Osteoblast (primary cell): ENCODE measurements around the gene TMBIM6. TPM values are rescaled to one million over a fixed set of nuclear protein-coding genes. Genes with fewer than 3 reads are reported as not detected.
A peak's percentile ranks its signal among the peaks of the same experiment; 100 is the strongest.

Experiments used
- DNase-seq: peaks from one replicate; pipeline ENCODE4 v3.0.0; 2011; ENCODE audit warnings: low spot score, mixed read lengths; ENCODE audit not compliant: insufficient read length; ENCODE audit errors: missing footprints
- H2AFZ ChIP-seq: 2 replicates; pipeline ENCODE4 v1.6.0; 2011; ENCODE audit warnings: mild to moderate bottlenecking, low read length
- H3K27ac ChIP-seq: 2 replicates; pipeline ENCODE4 v1.5.1; 2011; ENCODE audit warnings: mild to moderate bottlenecking, low read depth, low read length, moderate library complexity
- H3K27me3 ChIP-seq: 2 replicates; pipeline ENCODE4 v1.6.0; 2012; ENCODE audit warnings: mild to moderate bottlenecking, control low read depth, inconsistent platforms, low read length, moderate library complexity; ENCODE audit not compliant: insufficient read depth
- H3K36me3 ChIP-seq: 2 replicates; pipeline ENCODE4 v1.5.1; 2011; ENCODE audit warnings: mild to moderate bottlenecking, low read length, control low read depth, moderate library complexity; ENCODE audit not compliant: insufficient read depth
- H3K4me1 ChIP-seq: 2 replicates; pipeline ENCODE4 v1.5.1; 2011; ENCODE audit warnings: mild to moderate bottlenecking, low read length, control low read depth, moderate library complexity; ENCODE audit not compliant: insufficient read depth
- H3K4me2 ChIP-seq: 2 replicates; pipeline ENCODE4 v1.6.0; 2011; ENCODE audit warnings: mild to moderate bottlenecking, low read length; ENCODE audit not compliant: insufficient read depth
- H3K4me3 ChIP-seq: fragments of 200-600 bp; sonication (generic); 3 replicates; pipeline ENCODE4 v1.5.1; 2012; ENCODE audit warnings: mild to moderate bottlenecking, low read length, inconsistent platforms; ENCODE audit not compliant: insufficient read depth
- H3K79me2 ChIP-seq: 2 replicates; pipeline ENCODE4 v1.6.0; 2012; ENCODE audit warnings: mild to moderate bottlenecking, low read length, control low read depth, inconsistent platforms; ENCODE audit not compliant: insufficient read depth
- H3K9me3 ChIP-seq: 2 replicates; pipeline ENCODE4 v1.5.1; 2011; ENCODE audit warnings: low read depth, low read length, control low read depth
- H4K20me1 ChIP-seq: 2 replicates; pipeline ENCODE4 v1.6.0; 2012; ENCODE audit warnings: mild to moderate bottlenecking, low read length, control low read depth; ENCODE audit not compliant: insufficient read depth
- total RNA-seq: library from RNA; depleted of rRNA; stranded (reverse); fragments of >200 nt; gene quantifications from 2 replicates; pipeline ENCODE4 v1.2.3, GENCODE V29; 2012
- TF ChIP-seq, protein P1 (sequence below): IDR thresholded peaks from 2 replicates; pipeline ENCODE4 v1.5.1; 2011; ENCODE audit warnings: mild to moderate bottlenecking, low read depth, low read length, moderate library complexity; ENCODE audit errors: extremely low read depth

TMBIM6 gene
- total RNA-seq, 1 donor = 398 TPM

DNA sequence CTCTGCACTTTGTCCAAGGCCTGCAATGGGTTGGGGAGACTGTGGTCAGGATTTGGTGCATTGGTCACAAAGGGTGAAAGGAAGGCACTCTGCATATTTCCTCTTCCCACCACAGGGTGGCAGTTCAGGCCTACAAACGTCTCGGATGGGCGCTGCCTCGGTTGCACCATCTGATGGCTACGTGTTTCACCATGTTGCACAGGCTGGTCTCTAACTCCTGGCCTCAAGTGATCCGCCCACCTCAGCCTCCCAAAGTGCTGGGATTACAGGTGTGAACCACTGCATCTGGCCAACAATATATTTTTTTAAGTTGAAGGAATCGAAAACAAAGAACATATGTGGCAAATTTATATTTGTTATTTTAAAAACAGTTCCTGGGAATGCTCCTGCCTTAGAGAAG is 35.1 kb downstream of the TMBIM6 start:
- TF ChIP-seq, protein P1, sequence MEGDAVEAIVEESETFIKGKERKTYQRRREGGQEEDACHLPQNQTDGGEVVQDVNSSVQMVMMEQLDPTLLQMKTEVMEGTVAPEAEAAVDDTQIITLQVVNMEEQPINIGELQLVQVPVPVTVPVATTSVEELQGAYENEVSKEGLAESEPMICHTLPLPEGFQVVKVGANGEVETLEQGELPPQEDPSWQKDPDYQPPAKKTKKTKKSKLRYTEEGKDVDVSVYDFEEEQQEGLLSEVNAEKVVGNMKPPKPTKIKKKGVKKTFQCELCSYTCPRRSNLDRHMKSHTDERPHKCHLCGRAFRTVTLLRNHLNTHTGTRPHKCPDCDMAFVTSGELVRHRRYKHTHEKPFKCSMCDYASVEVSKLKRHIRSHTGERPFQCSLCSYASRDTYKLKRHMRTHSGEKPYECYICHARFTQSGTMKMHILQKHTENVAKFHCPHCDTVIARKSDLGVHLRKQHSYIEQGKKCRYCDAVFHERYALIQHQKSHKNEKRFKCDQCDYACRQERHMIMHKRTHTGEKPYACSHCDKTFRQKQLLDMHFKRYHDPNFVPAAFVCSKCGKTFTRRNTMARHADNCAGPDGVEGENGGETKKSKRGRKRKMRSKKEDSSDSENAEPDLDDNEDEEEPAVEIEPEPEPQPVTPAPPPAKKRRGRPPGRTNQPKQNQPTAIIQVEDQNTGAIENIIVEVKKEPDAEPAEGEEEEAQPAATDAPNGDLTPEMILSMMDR = peak; percentile 83
- H4K20me1 ChIP-seq = no peaks in the 10 kb centered on the region
- DNase-seq = peak; percentile 77
- no peaks in the 10 kb centered on the region for H3K79me2 ChIP-seq
- no peaks in the 10 kb centered on the region for H3K9me3 ChIP-seq
- peak overlapping the region; percentile 60 for H2AFZ ChIP-seq
- H3K4me3 ChIP-seq = peak overlapping the region; percentile 29
- no peak overlapping the region for H3K27ac ChIP-seq
- H3K4me1 ChIP-seq = no peaks in the 10 kb centered on the region
- peaks cover 5% of the 10 kb centered on the region for H3K27me3 ChIP-seq
- H3K36me3 ChIP-seq = no peaks in the 10 kb centered on the region
- peak overlapping the region; percentile 62 for H3K4me2 ChIP-seq

DNA sequence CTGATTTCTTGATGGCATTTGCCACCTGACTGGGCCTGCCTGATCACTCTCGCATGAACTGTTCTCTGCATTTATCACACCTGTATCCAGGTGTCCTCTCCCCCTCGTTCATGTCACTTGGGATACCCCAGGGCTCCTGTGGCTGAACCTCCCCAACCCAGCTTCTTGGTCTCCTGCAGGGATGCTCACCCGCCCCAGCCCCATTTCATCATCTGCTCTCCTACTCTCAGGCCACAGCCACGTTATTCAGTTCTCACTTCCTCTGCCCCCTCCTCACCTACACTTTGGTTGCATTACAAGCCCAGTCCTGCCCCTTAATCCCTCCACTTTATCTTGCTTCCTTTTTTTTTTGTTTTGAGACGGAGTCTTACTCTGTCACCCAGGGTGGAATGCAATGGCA is 35.5 kb downstream of the TMBIM6 start:
- TF ChIP-seq, protein P1 = no peak
- peak overlapping the region; percentile 6 for H2AFZ ChIP-seq
- H4K20me1 ChIP-seq = no peaks in the 10 kb centered on the region

DNA sequence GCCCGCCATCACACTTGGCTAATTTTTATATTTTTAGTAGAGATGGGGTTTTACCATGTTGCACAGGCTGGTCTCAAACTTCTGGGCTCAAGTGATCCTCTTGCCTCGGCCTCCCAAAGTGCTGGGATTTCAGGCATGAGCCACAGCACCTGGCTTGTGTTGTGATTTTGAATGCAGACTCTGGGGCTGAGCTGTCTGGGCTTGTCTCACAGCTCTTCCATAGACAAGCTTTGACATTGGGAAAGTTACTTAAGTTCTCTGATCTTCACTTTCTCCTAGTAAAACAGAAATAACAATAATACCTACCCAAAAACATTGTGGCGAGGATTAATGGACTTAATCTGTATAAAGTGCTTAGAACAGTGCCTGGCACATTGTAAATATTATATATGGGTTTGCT is 36.0 kb downstream of the TMBIM6 start:
- H3K36me3 ChIP-seq = no peaks in the 10 kb centered on the region
- DNase-seq = no peak
- H3K79me2 ChIP-seq = no peaks in the 10 kb centered on the region
- TF ChIP-seq, protein P1 = no peak
- no peaks in the 10 kb centered on the region for H3K9me3 ChIP-seq
- peaks cover 8% of the 10 kb centered on the region for H3K27me3 ChIP-seq
- H3K4me2 ChIP-seq = no peak overlapping the region
- H3K27ac ChIP-seq = no peak overlapping the region
- H4K20me1 ChIP-seq = no peaks in the 10 kb centered on the region
- H3K4me3 ChIP-seq = no peak overlapping the region
- no peaks in the 10 kb centered on the region for H3K4me1 ChIP-seq
- H2AFZ ChIP-seq = no peak overlapping the region

More for the DNA sequence above, 35.5 kb downstream of the TMBIM6 start:
- Histone ChIP-seq H3K4me2 (peak overlapping the region; percentile 62), H3K79me2 (no peaks in the 10 kb centered on the region), H3K27me3 (peaks cover 8% of the 10 kb centered on the region), H3K4me3 (no peak overlapping the region), H3K4me1 (no peaks in the 10 kb centered on the region), H3K9me3 (no peaks in the 10 kb centered on the region), H3K36me3 (no peaks in the 10 kb centered on the region), H3K27ac (no peak overlapping the region)
- DNase-seq = no peak

DNA sequence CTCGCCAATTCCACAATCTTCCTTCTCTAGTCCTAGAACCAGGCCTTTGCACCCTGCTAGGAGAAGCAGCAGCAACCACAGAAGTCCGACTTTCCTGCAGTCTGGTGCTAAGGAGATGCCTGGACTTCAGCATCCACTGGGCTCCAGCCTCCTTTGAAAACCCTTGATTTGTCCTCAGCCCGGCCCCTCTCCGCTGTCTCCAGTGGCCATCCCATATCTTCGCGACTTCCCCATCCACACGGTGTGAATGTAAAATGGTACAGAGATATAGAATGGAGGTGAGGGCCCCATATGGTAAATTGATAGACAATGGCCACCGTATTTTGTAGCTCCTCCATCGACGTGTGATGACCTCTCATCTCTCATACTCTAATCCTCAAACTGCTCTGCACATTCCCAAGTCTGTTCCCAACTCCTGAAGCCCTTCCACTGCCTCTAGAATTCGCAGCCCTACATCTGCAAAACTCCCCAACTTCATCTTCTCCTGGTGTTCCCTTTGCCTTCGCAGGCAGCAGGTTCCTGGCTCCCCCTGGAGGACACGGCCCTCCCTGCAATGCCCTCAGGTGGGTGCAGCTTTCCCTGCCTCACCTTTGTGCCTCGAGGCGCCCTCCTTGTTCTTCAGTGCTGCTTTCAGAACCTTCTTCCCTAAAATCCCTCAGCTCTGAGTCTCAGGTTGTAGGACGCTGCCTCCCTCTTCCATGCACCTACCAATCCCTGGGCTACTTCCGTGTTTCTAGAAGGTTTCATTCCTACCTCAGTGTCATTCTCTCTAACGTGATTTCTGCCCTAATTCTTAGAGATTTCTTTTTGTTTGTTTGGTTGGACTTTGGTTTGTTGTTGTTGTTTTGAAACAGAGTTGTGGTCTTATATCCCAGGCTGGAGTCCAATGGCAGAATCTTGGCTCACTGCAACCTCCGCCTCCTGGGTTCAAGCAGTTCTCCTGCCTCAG is 36.7 kb downstream of the TMBIM6 start:
- peaks cover 8% of the 10 kb centered on the region for H3K27me3 ChIP-seq
- TF ChIP-seq, protein P1 = peak; percentile 81

More for the DNA sequence above, 36.7 kb downstream of the TMBIM6 start:
- no peaks in the 10 kb centered on the region for H4K20me1 ChIP-seq
- H3K4me2 ChIP-seq = no peak overlapping the region
- H3K4me1 ChIP-seq = no peaks in the 10 kb centered on the region
- DNase-seq = peak; percentile 36
- H3K9me3 ChIP-seq = no peaks in the 10 kb centered on the region
- H2AFZ ChIP-seq = no peak overlapping the region
- no peak overlapping the region for H3K27ac ChIP-seq
- no peaks in the 10 kb centered on the region for H3K79me2 ChIP-seq
- no peaks in the 10 kb centered on the region for H3K36me3 ChIP-seq
- no peak overlapping the region for H3K4me3 ChIP-seq
